Measurements from ENCODE around the gene NDUFA8.

DNA sequence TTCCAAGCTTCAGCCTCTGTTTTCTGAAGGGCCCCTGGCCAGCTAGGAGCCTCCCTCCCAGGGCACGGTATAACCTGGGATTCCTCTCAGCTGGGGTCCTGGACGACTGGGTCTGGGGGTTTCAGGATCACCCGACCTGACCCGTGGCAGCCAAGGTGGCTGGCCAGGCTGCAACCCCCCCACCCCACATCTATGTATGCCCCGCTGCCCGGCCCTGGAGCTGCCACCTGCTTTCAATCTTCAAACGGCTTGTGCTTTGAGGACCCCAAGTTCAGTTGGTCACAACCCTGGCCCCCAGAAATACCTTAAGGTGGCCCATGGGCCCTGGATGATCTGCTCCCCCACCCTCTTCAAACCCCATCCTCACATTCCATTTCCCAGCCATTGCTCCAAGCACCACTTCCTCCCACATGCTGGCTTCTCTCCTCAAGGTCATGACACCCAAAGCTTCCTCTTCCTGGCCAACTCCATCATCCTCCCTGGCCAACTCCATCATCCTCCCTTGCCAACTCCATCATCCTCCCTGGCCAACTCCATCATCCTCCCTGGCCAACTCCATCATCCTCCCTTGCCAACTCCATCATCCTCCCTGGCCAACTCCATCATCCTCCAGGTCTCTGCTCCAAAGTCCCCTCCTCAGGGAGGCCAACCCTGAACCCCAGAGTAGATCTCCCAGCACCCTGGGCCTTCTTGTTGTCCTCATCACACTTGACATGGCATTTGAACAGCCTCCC is 49.3 kb downstream of the NDUFA8 start:
- TF ChIP-seq, protein P1, sequence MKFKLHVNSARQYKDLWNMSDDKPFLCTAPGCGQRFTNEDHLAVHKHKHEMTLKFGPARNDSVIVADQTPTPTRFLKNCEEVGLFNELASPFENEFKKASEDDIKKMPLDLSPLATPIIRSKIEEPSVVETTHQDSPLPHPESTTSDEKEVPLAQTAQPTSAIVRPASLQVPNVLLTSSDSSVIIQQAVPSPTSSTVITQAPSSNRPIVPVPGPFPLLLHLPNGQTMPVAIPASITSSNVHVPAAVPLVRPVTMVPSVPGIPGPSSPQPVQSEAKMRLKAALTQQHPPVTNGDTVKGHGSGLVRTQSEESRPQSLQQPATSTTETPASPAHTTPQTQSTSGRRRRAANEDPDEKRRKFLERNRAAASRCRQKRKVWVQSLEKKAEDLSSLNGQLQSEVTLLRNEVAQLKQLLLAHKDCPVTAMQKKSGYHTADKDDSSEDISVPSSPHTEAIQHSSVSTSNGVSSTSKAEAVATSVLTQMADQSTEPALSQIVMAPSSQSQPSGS (CRISPR knock-in tag; IDR thresholded peaks at IDR 0.05; ENCODE audit: borderline replicate concordance, low read depth): no peak
- TF ChIP-seq, protein P2, sequence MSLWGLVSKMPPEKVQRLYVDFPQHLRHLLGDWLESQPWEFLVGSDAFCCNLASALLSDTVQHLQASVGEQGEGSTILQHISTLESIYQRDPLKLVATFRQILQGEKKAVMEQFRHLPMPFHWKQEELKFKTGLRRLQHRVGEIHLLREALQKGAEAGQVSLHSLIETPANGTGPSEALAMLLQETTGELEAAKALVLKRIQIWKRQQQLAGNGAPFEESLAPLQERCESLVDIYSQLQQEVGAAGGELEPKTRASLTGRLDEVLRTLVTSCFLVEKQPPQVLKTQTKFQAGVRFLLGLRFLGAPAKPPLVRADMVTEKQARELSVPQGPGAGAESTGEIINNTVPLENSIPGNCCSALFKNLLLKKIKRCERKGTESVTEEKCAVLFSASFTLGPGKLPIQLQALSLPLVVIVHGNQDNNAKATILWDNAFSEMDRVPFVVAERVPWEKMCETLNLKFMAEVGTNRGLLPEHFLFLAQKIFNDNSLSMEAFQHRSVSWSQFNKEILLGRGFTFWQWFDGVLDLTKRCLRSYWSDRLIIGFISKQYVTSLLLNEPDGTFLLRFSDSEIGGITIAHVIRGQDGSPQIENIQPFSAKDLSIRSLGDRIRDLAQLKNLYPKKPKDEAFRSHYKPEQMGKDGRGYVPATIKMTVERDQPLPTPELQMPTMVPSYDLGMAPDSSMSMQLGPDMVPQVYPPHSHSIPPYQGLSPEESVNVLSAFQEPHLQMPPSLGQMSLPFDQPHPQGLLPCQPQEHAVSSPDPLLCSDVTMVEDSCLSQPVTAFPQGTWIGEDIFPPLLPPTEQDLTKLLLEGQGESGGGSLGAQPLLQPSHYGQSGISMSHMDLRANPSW (CRISPR knock-in tag; conservative IDR thresholded peaks at IDR 0.05; ENCODE audit: low read depth): no peak

Data from WTC11 (cell line).